HCT116 (cell line): ENCODE results near the gene SIGLEC14. TPM values are rescaled to one million over a fixed set of nuclear protein-coding genes. Genes with fewer than 3 reads are reported as not detected.

Experiments
- ATAC-seq: fragments of 200-7000 bp; cut with Tn5 transposase; 2 replicates; pipeline ENCODE4 v1.9.1; 2020; ENCODE audit warnings: mild to moderate bottlenecking, moderate library complexity
- BruUV-seq: library from RNA; stranded (reverse); fragments of 400-500 nt; replicated peaks from 2 replicates; lab custom pipeline; 2021; lab: Mats Ljungman, UMichigan
- CTCF ChIA-PET: fragments of 300-600 bp; sonication (Branson Sonifier 250); formaldehyde crosslinking; loops from one replicate; lab custom pipeline; 2021; ENCODE audit warnings: antibody characterized with exemption; lab: Charles Lee
- POLR2A ChIA-PET: fragments of 300-600, 350-600 bp; sonication (Branson Sonifier 250); formaldehyde crosslinking; loops from one replicate; lab custom pipeline; 2021; ENCODE audit warnings: antibody characterized with exemption; lab: Charles Lee
- RAD21 ChIA-PET, 2 experiments: fragments of 300-600 bp; sonication (Branson Sonifier 250); formaldehyde crosslinking; loops; one replicate each; lab custom pipeline; 2023; ENCODE audit warnings: low total read pairs in 2 of 2; ENCODE audit not compliant: uncharacterized antibody in 2 of 2, unreplicated experiment in 2 of 2, low non-redundant PET in 1 of 2; lab: Charles Lee
- DNase-seq: peaks from one replicate; pipeline ENCODE4 v3.0.0-alpha.2; 2010; ENCODE audit warnings: low read depth, low spot score
- H2AFZ ChIP-seq: fragments of 200-600 bp; shearing (Covaris generic), sonication (generic); 2 replicates; pipeline ENCODE4 v1.6.1; 2017; ENCODE audit warnings: low read depth, mixed run types, mixed read lengths, antibody characterized with exemption, low read length; ENCODE audit not compliant: poor library complexity, severe bottlenecking
- H3K27ac ChIP-seq: 2 replicates; pipeline ENCODE4 v1.5.1; 2012; ENCODE audit warnings: low read depth, low read length
- H3K27me3 ChIP-seq: fragments of 200-600 bp; sonication (generic); 2 replicates; pipeline ENCODE4 v1.6.1; 2016; ENCODE audit warnings: mixed run types, low read length, mixed read lengths; ENCODE audit not compliant: insufficient read depth
- H3K36me3 ChIP-seq, 2 experiments: fragments of 200-500 bp in 1 of 2; fragments of 200-600 bp in 1 of 2; sonication (Bioruptor generic) in 1 of 2; sonication (generic) in 1 of 2; 2 replicates each; pipeline versions ENCODE4 v1.5.1 to v1.6.1; 2014 to 2016; ENCODE audit warnings: low read length in 2 of 2, inconsistent platforms in 1 of 2, mixed read lengths in 1 of 2, mixed run types in 1 of 2; ENCODE audit not compliant: insufficient read depth in 2 of 2, control insufficient read depth in 1 of 2
- H3K4me1 ChIP-seq, 2 experiments: fragments of 200-600 bp in 1 of 2; sonication (generic) in 1 of 2; 2 replicates each; pipeline versions ENCODE4 v1.5.1 to v1.6.1; 2012 to 2017; ENCODE audit warnings: low read length in 2 of 2, inconsistent platforms in 1 of 2, mild to moderate bottlenecking in 1 of 2, mixed read lengths in 1 of 2, mixed run types in 1 of 2, moderate library complexity in 1 of 2; ENCODE audit not compliant: insufficient read depth in 2 of 2, control insufficient read depth in 1 of 2
- H3K4me2 ChIP-seq: fragments of 200-600 bp; sonication (generic); 2 replicates; pipeline ENCODE4 v1.6.1; 2017; ENCODE audit warnings: mixed run types, low read length, mixed read lengths
- H3K4me3 ChIP-seq, 2 experiments: fragments of 200-600 bp in 1 of 2; sonication (generic) in 1 of 2; replicated peaks in 1 of 2; 2 replicates each; pipeline ENCODE4 v1.5.1; 2011 to 2016; ENCODE audit warnings: low read length in 2 of 2, control low read depth in 1 of 2, low read depth in 1 of 2, mild to moderate bottlenecking in 1 of 2, mixed read lengths in 1 of 2, mixed run types in 1 of 2
- H3K79me2 ChIP-seq: fragments of 200-600 bp; sonication (generic); 2 replicates; pipeline ENCODE4 v1.6.1; 2017; ENCODE audit warnings: mild to moderate bottlenecking, mixed run types, low read length, moderate library complexity, mixed read lengths; ENCODE audit not compliant: insufficient read depth
- H3K9ac ChIP-seq: fragments of 200-600 bp; sonication (generic); 2 replicates; pipeline ENCODE4 v1.6.1; 2016; ENCODE audit warnings: low read length, mixed read lengths
- H3K9me2 ChIP-seq: fragments of 200-600 bp; sonication (generic), shearing (Covaris generic); 2 replicates; pipeline ENCODE4 v1.6.1; 2017; ENCODE audit warnings: mixed run types, mild to moderate bottlenecking, moderate library complexity; ENCODE audit not compliant: insufficient read depth
- H3K9me3 ChIP-seq, 2 experiments: fragments of 200-500 bp in 1 of 2; fragments of 200-600 bp in 1 of 2; sonication (Bioruptor generic) in 1 of 2; sonication (generic) in 1 of 2; 2 replicates each; pipeline ENCODE4 v1.6.1; 2014 to 2017; ENCODE audit warnings: low read length in 2 of 2, mixed read lengths in 2 of 2, inconsistent platforms in 1 of 2, low read depth in 1 of 2, mild to moderate bottlenecking in 1 of 2, mixed run types in 1 of 2, moderate library complexity in 1 of 2; ENCODE audit not compliant: control insufficient read depth in 1 of 2, insufficient read depth in 1 of 2
- H4K20me1 ChIP-seq: fragments of 200-600 bp; sonication (generic), shearing (Covaris generic); 2 replicates; pipeline ENCODE4 v1.6.1; 2017; ENCODE audit warnings: mixed run types, mild to moderate bottlenecking, moderate library complexity; ENCODE audit not compliant: insufficient read depth
- CBX3 ChIP-seq: IDR thresholded peaks from 2 replicates; pipeline ENCODE4 v1.6.1; 2012; ENCODE audit warnings: low read depth
- CEBPB ChIP-seq: IDR thresholded peaks from 2 replicates; pipeline ENCODE4 v1.6.1; 2012; ENCODE audit warnings: low read depth
- ELF1 ChIP-seq: IDR thresholded peaks from 2 replicates; pipeline ENCODE4 v1.6.1; 2012; ENCODE audit warnings: low read depth, borderline replicate concordance
- EZH2 ChIP-seq: fragments of 200-600 bp; sonication (generic); IDR thresholded peaks from 2 replicates; pipeline ENCODE4 v1.6.1; 2017; ENCODE audit warnings: antibody characterized with exemption, mixed run types
- FOSL1 ChIP-seq: IDR thresholded peaks from 2 replicates; pipeline ENCODE4 v1.6.1; 2012; ENCODE audit warnings: low read depth
- MAX ChIP-seq: IDR thresholded peaks from 2 replicates; pipeline ENCODE4 v1.6.1; 2012
- POLR2A ChIP-seq: IDR thresholded peaks from 2 replicates; pipeline ENCODE4 v1.7.0; 2011; ENCODE audit warnings: borderline replicate concordance; ENCODE audit not compliant: insufficient read depth, insufficient read length; ENCODE audit errors: extremely low read depth
- POLR2AphosphoS5 ChIP-seq: IDR thresholded peaks from 2 replicates; pipeline ENCODE4 v1.6.1; 2011; ENCODE audit warnings: mild to moderate bottlenecking, low read depth, low read length, moderate library complexity
- RAD21 ChIP-seq: IDR thresholded peaks from 2 replicates; pipeline ENCODE4 v1.6.1; 2012; ENCODE audit warnings: low read depth, mild to moderate bottlenecking
- SIN3A ChIP-seq: IDR thresholded peaks from 2 replicates; pipeline ENCODE4 v1.6.1; 2012; ENCODE audit warnings: low read depth
- SP1 ChIP-seq: IDR thresholded peaks from 2 replicates; pipeline ENCODE4 v1.6.1; 2012; ENCODE audit warnings: low read depth
- SRF ChIP-seq: IDR thresholded peaks from 2 replicates; pipeline ENCODE4 v1.6.1; 2012; ENCODE audit warnings: low read depth
- TCF7L2 ChIP-seq: IDR thresholded peaks from 2 replicates; pipeline ENCODE4 v1.7.0; 2011; ENCODE audit warnings: borderline replicate concordance, inconsistent platforms; ENCODE audit not compliant: insufficient read depth, insufficient read length; ENCODE audit errors: extremely low read depth
- YY1 ChIP-seq: IDR thresholded peaks from 2 replicates; pipeline ENCODE4 v1.6.1; 2011; ENCODE audit warnings: low read length, low read depth, moderate library complexity, mild to moderate bottlenecking; ENCODE audit not compliant: insufficient replicate concordance; ENCODE audit errors: extremely low read depth
- ZFX ChIP-seq: fragments of 450-650 bp; IDR thresholded peaks from 2 replicates; pipeline ENCODE4 v1.6.1; 2017
- ZNF274 ChIP-seq: fragments of 200-500 bp; sonication (Bioruptor generic); IDR thresholded peaks from 2 replicates; pipeline ENCODE4 v1.6.1; 2014; ENCODE audit warnings: mild to moderate bottlenecking, low read depth, low read length, inconsistent platforms
- intact Hi-C: fragments of 100-400 bp; cut with micrococcal nuclease; formaldehyde crosslinking; loops from 2 replicates; pipeline ENCODE4 v1.10.0; 2022
- total RNA-seq: library from RNA; stranded (reverse); gene quantifications from one replicate; pipeline ENCODE4 v1.2.1, GENCODE V29; 2021; ENCODE audit not compliant: unreplicated experiment
- TF ChIP-seq, protein P1 (sequence below), 3 experiments: fragments of 200-600 bp in 1 of 3; sonication (generic) in 1 of 3; IDR thresholded peaks in 2 of 3; conservative IDR thresholded peaks in 1 of 3; 2 replicates each; pipeline ENCODE4 v1.5.1; 2012 to 2017; ENCODE audit warnings: low read depth in 2 of 3, low read length in 2 of 3, antibody characterized with exemption in 1 of 3, borderline replicate concordance in 1 of 3, control low read depth in 1 of 3, mild to moderate bottlenecking in 1 of 3, mixed read lengths in 1 of 3, mixed run types in 1 of 3, moderate library complexity in 1 of 3; ENCODE audit not compliant: insufficient read depth in 1 of 3
- TF ChIP-seq, protein P2 (sequence below): IDR thresholded peaks from 2 replicates; pipeline ENCODE4 v1.6.1; 2011; ENCODE audit warnings: mild to moderate bottlenecking, low read length, moderate library complexity; ENCODE audit not compliant: insufficient replicate concordance; ENCODE audit errors: extremely low read depth
- TF ChIP-seq, protein P3 (sequence below): IDR thresholded peaks from 2 replicates; pipeline ENCODE4 v1.6.1; 2012

Gene SIGLEC14
- total RNA-seq, 1 experiment from 2014 or later, result not detected

GRCh38 chr19:51653162-51653561, 6.5 kb upstream of the SIGLEC14 start:
- CTCF ChIA-PET, result no interaction called here
- H3K27me3 ChIP-seq, result peaks cover 12% of the 10 kb centered on the region; the same call in 1 of the 2 replicates
- TF ChIP-seq YY1, result no peak
- TF ChIP-seq, protein P1, sequence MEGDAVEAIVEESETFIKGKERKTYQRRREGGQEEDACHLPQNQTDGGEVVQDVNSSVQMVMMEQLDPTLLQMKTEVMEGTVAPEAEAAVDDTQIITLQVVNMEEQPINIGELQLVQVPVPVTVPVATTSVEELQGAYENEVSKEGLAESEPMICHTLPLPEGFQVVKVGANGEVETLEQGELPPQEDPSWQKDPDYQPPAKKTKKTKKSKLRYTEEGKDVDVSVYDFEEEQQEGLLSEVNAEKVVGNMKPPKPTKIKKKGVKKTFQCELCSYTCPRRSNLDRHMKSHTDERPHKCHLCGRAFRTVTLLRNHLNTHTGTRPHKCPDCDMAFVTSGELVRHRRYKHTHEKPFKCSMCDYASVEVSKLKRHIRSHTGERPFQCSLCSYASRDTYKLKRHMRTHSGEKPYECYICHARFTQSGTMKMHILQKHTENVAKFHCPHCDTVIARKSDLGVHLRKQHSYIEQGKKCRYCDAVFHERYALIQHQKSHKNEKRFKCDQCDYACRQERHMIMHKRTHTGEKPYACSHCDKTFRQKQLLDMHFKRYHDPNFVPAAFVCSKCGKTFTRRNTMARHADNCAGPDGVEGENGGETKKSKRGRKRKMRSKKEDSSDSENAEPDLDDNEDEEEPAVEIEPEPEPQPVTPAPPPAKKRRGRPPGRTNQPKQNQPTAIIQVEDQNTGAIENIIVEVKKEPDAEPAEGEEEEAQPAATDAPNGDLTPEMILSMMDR (IDR thresholded peaks at IDR 0.05 in 2 of 3, conservative IDR thresholded peaks at IDR 0.05 in 1 of 3; ENCODE audit: borderline replicate concordance in 1 of 3, insufficient read depth in 1 of 3, low read depth in 2 of 3, low read length in 2 of 3), result no peak
- TF ChIP-seq RAD21, result no peak
- TF ChIP-seq CBX3, result no peak
- TF ChIP-seq CEBPB, result no peak
- no peak for TF ChIP-seq ELF1
- TF ChIP-seq POLR2A, result no peak
- TF ChIP-seq ZNF274, result no peak
- no peak for TF ChIP-seq POLR2AphosphoS5
- TF ChIP-seq, protein P2, sequence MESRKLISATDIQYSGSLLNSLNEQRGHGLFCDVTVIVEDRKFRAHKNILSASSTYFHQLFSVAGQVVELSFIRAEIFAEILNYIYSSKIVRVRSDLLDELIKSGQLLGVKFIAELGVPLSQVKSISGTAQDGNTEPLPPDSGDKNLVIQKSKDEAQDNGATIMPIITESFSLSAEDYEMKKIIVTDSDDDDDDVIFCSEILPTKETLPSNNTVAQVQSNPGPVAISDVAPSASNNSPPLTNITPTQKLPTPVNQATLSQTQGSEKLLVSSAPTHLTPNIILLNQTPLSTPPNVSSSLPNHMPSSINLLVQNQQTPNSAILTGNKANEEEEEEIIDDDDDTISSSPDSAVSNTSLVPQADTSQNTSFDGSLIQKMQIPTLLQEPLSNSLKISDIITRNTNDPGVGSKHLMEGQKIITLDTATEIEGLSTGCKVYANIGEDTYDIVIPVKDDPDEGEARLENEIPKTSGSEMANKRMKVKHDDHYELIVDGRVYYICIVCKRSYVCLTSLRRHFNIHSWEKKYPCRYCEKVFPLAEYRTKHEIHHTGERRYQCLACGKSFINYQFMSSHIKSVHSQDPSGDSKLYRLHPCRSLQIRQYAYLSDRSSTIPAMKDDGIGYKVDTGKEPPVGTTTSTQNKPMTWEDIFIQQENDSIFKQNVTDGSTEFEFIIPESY, result no peak
- no peak for TF ChIP-seq ZFX
- TF ChIP-seq EZH2, result no peak
- no peak for TF ChIP-seq TCF7L2
- no peak for TF ChIP-seq FOSL1
- TF ChIP-seq, protein P3, sequence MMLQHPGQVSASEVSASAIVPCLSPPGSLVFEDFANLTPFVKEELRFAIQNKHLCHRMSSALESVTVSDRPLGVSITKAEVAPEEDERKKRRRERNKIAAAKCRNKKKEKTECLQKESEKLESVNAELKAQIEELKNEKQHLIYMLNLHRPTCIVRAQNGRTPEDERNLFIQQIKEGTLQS, result no peak
- TF ChIP-seq SP1, result no peak
- TF ChIP-seq SIN3A, result no peak
- no peak for TF ChIP-seq SRF
- TF ChIP-seq MAX, result no peak

More at GRCh38 chr19:51653162-51653561, 6.5 kb upstream of the SIGLEC14 start:
- intact Hi-C loops, result no loop called here
- POLR2A ChIA-PET, result no interaction called here
- H3K36me3 ChIP-seq, result no peaks in the 10 kb centered on the region
- H3K9me2 ChIP-seq, result no peaks in the 10 kb centered on the region
- DNase-seq, result no peak
- H3K4me2 ChIP-seq, result no peak overlapping the region
- no peaks in the 10 kb centered on the region for H3K9me3 ChIP-seq
- no peak for ATAC-seq
- no peak overlapping the region for H3K4me3 ChIP-seq
- no peak overlapping the region for H3K9ac ChIP-seq
- RAD21 ChIA-PET, result no interaction called here
- no TSS peak for BruUV-seq
- H2AFZ ChIP-seq, result no peak overlapping the region
- H4K20me1 ChIP-seq, result no peaks in the 10 kb centered on the region
- H3K79me2 ChIP-seq, result no peaks in the 10 kb centered on the region
- H3K27ac ChIP-seq, result no peak overlapping the region
- peaks cover 0 to 5% of the 10 kb centered on the region in 2 experiments; a peak in 2 of 4 replicates for H3K4me1 ChIP-seq
